Measurements from ENCODE around the gene DGCR2.
"Not testable (repeated sequence)": the region's sequence is repeated elsewhere in the genome, so short reads cannot be mapped to it uniquely, and the experiment has no call there.

GRCh38 chr22:19013411-19013810, 108.8 kb downstream of the DGCR2 start:
- not testable (repeated sequence) for TF ChIP-seq BHLHE40 (IDR thresholded peaks at IDR 0.05; ENCODE audit: borderline replicate concordance); TARDBP (IDR thresholded peaks at IDR 0.05); ZNF384 (IDR thresholded peaks at IDR 0.05); FOXM1 (IDR thresholded peaks at IDR 0.05; ENCODE audit: borderline replicate concordance); SP1 (IDR thresholded peaks at IDR 0.05); LEF1 (IDR thresholded peaks at IDR 0.05; ENCODE audit: borderline replicate concordance); ARNT (IDR thresholded peaks at IDR 0.05); L3MBTL2 (conservative IDR thresholded peaks at IDR 0.05); PKNOX1 (IDR thresholded peaks at IDR 0.05); FOXK2 (IDR thresholded peaks at IDR 0.05); ELF4 (IDR thresholded peaks at IDR 0.05); HDGF (IDR thresholded peaks at IDR 0.05; ENCODE audit: borderline replicate concordance); NFRKB (IDR thresholded peaks at IDR 0.05)

Measured in HEK293T (cell line).